NCI-H2171 (cell line): Measurements from ENCODE around the gene PABPN1L.

Experiments used
- DNase-seq: peaks from one replicate; lab custom pipeline; 2025; lab: John Stamatoyannopoulos, UW

The PABPN1L gene

DNA sequence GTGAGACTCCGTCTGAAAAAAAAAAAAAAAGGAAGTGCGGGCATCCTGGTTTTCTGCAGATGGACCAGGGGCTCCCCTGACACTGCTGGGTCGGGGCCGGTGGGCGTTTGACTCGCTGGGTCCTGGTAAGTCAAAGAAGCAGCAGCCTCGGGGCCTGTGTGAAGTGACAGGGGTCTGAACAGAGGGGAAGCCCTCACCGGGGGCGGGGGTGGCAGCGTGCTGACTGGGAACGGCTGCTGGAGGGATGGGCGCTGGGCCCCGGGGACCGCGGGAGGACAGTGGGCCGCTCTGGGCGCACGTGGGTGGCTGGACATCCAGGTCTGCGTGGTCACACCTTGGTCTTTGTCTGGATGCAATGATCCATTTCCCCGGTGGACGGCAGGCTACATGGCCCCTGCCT, 17.9 kb downstream of the PABPN1L start:
- no peak for DNase-seq

DNA sequence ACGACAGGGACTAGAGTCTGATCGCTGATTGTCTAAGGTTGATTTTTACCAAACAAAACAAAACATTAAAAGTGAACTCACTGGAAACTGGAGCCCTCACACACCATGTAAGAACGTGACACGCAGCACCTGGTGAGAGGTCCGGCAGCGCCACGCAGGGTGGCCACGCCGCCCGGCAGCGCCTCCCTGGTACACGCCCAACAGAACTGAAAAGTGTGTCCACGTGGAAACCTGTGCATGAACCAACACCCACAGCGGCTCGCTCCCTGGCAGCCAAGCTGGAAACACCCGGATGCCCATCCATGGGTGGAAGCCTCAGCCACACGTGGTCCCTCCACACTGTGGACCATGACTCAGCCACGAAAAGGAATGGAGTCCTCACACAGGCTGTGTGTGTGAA, 18.8 kb downstream of the PABPN1L start:
- DNase-seq, result no peak

DNA sequence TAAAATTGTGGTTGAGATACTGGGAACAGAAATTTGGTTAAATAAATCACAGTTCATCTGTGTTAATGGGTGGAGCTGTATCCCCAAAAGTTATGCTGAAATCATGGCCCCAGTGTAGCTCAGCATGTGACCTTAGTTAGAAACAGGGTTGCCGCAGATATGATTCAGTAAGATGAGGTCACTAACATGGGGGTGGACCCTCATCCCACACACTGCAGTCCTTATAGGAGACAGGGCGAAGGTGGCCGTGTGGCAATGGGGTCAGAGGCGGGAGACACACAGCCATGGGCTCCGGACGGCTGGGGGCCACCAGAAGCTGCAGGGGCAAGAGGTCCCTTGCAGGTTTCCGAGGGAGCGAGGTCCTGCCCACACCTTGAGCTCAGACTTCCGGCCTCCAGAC, 20.4 kb downstream of the PABPN1L start:
- no peak for DNase-seq

DNA sequence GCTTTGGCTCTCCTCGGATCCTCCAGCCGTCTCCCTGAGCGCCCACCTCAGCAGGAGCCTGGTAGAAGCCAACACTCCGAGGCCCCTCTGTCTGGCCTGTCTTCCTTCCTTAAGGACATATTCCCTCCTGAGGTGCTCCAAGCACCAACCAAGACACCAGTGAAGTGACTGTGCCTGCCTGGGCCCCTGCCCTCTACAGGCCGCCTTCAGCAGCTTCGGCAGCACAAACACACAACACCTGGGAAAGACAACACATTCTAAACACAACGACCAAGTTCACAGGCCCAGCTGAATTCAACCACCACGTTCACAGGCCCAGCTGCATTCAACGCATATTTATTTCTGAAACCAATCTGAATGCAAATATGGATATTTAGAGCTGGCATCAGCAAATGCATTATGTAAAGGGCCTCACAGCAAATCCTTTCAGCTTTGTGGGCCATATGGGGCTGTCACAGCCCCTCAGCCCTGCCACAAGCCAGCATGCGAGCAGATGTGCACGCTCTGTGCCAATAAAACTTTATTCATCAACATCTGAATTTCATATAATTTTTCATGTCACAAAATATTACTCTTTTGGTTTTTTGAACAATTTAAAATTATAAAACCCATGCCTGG, 21.9 kb downstream of the PABPN1L start:
- no peak for DNase-seq

DNA sequence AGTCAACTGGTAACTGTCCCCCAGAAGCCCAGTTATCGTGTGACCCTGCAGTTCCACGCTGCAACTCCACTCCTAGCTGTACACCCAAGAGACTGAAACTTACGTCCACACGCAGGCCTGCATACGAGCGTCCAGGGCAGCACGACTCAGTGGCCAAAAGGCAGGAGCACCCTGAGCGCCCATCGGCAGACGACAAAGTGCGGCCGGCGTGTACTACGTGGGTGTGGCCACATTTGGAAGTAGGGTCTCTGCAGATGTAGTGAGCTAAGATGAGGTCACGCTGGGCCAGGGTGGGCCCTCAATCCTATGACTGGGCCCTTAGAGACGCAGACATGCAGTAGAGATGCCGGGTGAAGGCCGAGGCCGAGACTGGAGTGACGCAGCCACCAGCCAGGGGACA, 23.2 kb downstream of the PABPN1L start:
- DNase-seq, result no peak

DNA sequence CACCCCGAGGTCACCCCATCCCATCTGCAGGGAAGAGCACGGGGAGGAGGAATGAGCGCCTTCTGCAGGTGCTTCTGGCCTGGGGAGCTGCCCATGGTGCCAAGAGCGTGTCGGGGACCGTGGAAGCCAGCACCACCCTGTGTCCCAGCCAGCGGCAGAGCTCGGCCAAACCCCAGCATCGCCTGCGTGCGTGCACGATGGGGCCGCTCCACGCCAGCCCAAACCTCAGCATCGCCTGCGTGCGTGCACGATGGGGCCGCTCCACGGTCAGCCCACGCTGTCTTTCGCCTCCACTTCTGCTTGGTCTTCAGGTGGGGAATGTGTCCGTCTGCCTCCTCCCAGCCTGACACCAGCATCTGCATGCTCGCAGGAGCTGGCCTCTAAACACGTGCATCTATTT, 23.7 kb downstream of the PABPN1L start:
- no peak for DNase-seq

DNA sequence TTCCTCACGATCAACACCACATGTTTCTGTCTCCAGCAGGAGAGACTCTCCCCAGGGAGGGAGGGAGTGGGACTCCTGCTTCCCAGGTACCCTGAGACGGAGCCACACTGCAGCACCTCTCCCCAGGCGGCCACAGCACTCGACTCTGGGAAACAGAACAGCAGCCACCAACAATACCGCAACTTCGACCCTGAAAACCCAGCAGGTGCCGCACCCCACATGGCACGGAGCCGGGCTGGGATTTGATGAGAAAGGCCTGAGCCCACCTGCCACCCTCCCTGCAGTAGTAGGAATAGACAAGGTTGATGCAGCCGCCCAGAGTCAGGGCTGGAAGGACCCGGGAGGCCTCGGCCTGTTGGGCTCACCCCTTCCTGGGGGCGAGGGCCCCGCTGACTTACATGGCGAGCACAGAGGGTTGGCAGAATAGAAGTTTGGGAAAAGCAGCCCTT, 24.1 kb downstream of the PABPN1L start:
- DNase-seq, result no peak

DNA sequence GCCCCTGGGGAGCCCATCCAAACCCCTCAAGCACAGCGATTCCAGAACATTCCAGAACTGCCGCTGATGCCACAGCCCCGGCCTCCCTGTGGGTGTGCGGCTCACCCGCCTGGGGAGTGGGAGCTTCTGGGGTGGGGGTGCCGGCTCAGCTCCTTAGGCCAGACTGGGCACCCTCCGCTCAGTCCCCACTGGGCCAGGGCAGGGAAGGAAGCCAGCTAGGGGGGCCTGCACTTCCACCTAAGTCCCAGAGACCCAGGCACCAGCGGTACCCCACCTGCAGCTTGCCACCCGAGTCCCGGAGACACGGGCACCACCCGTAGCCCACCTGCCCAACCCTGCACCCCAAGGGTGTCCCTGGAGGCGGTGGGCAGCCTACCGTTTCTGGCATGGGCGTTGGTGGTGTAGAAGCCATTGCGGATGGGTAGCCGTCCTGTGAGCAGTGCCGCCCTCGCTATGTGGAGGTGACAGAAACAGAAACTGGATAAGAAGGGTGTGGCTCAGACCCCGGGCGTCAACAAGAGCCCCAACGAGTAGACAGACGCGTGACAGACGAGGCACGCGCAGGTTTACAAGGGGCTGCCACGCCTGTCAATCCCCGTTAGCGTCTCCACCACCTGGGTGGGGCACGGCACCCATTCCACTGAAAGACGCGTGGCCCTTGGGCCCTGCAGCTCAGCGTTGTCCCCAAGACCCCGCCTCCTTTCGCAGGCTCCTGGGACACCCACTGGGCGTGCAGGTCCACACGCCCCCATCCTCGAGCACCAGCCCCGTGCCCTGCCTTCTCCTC, 24.7 kb downstream of the PABPN1L start:
- no peak for DNase-seq

DNA sequence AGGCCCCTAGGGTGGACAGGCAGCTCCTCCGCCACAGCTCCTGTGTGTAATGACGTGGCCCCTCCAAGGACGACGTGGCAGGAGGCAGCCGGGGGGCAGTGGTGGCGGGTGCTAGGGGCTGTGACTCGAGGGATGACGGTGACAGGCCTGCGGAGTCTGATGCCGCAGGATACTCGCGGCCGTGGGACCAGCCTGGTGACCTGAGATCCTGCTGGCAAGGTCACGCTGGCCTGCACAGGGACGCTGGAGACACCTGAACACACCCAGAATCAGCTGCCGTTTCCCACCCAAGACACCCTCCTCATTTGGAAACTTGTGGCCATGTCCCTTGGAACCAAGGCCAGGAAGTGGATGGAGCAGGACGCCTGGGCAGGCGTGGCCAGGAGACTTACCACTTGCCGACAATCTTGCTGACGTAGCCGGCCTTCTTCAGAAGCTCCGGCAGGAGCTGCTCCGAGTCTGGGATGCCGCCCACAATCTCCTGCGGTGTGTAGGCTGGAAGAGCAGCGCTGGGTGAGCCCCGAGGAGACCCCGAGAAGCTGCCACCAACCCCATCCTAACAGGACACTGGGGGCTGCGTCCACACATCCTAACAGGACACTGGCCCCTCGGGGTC, 25.8 kb downstream of the PABPN1L start:
- DNase-seq, result no peak

DNA sequence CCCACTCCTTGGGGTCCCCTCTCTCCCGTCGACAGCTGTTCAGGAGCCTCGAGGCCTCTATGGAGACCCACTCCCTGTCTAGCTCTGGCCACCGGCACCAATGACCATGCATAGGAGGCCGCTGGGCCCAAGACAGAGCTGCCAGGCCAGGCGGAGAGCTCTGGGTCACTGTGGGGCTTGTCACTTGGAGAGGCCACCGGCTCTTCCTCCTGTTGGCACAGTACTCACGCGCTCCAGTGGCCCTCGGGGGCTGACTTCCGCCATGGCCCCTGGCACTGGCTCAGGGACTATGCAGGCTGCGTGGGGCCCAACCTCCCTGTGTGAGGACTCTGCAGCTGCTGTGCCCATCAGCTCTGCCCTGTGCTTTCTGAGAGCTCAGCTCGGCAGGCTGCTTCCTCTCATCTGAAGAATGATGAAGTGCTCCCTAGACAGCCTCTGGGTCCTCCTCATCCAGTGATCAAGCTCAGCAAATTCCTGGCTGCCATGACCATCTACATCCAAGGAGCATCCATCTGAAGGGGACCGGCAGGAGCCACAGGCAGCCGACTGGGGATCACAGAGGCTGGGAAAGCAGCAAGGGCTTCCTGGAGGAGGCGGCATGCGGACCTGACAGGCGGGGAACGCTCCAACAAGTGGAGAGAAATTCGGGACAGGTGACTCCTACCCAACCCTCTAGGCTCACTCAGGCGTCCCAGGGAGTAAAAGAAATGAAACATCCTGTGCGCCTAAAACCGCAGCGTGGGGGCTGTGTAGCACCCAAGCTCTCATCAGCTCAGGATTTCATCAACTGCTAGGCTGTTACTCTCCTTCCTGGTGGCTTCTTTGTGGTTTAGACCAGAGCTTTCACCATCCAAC, 26.5 kb downstream of the PABPN1L start:
- DNase-seq, result no peak

DNA sequence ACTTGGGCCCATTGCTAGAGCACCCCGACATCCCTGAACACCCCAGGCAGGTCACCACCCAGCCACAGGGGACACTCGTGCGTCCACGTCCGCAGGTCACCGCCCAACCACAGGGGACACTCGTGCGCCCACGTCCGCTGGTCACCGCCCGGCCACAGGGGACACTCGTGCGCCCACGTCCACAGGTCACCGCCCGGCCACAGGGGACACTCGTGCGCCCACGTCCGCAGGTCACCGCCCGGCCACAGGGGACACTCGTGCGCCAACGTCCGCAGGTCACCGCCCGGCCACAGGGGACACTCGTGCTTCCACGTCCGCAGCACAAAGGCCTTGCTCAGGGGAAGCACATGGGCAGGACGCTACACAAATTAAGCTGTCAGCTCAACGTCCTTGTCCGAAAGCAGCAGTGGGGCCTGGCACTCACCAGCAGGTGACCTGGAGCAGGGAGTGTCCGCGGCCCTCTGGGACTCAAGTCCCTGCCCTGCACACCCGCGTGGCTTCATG, 27.4 kb downstream of the PABPN1L start:
- DNase-seq, result no peak

DNA sequence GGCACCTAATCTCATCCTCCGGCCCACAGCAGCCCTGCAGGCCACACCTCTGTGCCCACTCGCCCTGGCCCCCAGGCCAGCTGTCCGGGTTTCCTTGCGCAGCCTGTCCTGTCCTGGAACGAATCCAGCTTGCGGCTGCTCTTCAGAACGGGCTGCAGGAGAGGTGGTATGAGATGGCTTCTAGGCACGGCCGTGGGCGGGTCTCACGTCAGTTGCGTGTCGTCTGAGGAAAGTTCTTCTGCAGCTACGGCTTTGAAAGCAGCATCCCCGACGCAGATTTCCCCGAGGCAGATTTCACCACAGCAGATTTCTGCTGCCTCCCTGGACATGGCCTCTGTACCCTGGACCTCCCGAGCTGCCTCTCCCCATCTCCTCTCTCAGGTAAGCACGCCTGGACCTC, 27.9 kb downstream of the PABPN1L start:
- DNase-seq, result no peak

DNA sequence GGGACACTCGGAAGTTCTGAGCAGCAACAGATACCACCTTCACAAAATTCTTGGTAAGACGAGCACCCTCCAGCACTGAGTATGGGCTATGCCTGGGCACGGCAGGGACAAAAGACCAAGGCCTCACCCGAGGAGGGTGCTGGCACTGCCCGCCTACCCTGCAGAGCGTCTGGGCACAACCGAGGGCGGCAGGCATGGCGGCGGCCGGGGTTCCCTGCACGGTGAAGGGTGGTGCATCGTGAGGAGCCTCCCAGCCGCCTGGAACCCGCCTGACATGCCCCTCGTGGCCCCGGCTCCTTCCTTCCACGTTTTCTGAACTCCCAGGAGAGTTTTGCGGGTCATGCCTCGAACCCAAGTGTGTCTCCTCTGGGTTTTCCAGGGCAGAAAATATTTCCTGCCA, 28.7 kb downstream of the PABPN1L start:
- no peak for DNase-seq

DNA sequence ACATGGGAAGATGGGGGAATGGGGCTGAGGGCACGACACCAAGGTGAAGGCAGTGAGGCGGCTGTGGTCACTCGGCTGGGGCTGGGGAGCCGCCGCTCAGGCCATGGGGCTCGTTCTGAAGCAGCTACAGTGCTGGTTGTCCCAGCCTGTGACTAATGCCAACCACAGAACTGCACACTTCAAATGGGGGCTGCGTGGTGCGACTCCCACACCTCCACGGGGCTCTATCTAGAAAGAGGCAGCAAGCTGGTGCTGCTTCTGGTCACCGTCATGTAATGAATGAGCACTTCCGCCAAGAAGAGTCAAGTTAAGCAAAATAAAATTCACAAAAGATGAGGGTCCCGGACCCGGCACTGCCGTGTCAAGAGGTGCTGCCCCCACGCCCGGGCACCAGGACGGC, 29.7 kb downstream of the PABPN1L start:
- no peak for DNase-seq

DNA sequence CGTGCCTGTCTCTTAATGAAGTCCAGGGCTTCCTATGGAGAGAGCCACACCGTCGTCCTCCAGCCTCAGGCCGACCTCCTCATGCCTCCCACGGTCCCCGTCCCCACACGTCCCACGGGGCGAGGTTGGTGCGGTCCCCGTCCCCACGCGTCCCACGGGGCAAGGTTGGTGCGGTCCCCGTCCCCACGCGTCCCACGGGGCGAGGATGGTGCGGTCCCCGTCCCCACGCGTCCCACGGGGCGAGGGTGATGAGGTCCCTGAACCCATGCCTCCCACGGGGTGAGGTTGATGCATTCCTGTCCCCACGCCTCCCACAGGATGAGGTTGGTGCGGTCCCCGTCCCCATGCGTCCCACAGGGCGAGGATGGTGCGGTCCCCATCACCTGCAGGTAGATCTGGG, 30.6 kb downstream of the PABPN1L start:
- DNase-seq, result no peak

DNA sequence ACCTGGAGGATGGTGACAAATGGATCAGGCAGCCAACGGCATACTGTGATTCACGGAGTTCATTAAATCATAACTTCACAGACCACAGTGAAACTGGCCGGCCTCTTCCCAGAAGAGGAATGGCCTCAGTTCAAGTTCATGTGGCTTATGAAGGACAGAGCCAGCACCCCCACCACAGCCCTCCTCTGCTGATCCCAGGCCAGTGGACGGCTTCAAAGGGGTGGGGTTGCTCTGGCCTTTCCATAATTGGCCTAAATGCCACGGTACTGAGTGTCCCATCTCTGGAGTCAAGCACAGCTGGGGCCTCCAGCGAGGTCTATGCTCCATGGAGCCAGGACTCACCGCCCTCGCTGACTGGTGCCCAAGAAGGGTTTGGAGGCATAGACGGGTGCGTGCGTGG, 31.1 kb downstream of the PABPN1L start:
- DNase-seq, result no peak

DNA sequence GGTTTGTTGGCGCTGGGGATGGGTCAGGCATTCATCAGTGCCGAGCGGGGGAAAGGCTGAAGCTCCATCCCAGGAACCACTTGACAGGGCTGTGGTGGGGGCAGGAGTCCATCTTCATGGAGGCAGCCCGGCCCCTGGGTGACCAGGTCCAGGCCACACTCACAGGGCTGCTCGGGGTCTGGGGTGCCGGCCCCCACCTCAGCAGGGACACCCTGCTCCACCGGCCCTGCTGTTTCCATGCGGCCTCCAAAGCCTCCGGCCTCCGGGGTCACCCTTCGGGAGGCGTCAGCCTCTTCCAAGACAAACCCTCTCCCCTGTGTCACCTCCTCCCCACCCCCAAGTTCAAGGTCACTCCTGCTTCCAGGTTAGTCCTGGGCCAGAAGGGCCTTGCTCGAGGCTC, 31.8 kb downstream of the PABPN1L start:
- no peak for DNase-seq

DNA sequence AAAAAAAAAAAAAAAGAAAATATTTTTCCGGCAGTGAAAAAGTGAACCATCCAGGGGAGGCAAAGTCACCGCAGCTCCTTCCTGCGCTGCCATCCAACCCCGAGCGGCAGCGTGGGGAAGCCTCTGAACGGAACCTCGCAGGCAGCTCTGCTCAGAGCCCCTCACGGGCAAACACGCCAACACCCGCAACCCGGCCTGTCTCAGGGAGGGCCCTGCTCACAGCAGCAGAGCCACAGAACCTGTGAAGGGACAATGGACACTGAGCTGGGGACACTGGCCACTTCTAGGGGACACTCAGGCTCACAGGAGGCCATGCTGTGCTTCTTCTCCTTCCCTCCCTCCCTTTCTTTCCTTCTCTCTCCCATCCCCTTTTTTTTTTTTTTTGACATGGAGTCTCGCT, 33.4 kb downstream of the PABPN1L start:
- no peak for DNase-seq

DNA sequence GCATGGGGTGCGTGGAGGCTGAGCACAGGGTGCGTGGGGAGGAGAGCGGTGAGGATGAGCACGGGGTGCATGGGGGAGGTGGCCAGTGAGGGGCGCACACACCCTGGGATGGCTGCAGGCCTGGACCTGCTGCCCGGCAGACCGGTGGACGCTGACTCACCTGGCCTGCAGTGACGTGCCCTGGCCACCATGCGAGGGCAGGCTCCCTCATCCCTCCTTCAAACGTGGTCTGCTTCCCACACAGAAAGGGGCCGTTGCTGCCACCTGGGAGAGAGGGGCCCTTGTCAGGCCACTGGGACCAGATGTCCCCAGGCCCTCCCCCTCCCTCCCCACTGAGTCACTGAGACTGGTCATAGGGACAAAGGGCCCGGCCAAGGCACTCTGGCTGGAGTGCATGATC, 34.6 kb downstream of the PABPN1L start:
- no peak for DNase-seq

DNA sequence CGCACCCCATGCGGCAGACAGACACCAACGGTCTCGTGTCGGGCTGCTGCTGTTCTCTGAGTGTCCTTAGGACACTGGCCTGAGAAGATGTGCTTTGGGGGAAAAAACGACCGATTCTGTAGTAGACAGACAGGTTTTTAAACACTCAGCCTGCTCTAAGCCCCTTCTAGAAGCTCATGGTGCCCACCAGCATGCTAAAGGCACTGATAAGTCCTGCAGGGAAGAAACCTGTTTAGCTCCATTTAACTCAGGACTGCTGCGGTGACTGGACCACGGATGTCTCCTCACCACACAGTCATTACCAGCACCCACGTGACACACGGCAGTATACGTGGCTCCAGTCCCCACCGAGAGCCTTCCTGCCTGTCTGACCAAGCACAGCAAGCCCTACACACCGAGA, 35.7 kb downstream of the PABPN1L start:
- no peak for DNase-seq

DNA sequence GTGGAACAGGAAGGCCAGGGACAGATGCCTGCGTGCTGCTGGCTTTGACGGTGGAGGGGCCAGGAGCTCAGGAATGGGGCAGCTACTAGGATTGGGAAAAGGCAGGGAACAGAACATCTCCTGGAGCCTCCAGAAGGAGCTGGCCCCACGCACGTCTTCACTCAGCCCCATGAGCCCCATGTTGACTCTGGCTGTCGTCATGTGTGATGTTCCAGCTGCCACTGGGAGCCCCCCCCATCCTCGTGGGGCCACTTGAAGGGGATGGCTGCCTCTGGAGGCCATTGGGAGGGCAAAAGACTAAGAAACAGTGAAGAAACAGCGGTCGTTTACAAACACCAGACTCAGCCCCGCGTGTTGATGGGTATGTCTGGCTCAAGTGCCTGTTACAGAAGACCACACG, 36.2 kb downstream of the PABPN1L start:
- DNase-seq, result peak; percentile 5

DNA sequence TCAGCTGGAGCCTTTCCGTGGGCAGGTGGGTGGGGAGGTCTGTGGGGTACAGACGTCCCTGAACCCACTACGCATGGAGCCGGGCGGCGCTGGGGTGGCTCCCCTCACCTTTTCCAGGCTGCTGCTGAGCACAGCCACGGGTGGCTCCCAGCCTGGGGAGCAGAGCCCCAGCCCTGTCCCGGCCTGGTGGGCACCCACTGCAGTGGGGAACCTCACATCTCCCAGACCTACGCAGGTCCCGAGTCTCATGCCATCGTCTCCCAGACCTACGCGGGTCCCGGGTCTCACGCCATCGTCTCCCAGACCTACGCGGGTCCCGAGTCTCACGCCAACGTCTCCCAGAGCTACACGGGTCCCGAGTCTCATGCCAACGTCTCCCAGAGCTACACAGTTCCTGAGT, 37.7 kb downstream of the PABPN1L start:
- no peak for DNase-seq
